Measurements from ENCODE around the gene TXN2. TPM values are rescaled to one million over a fixed set of nuclear protein-coding genes. Genes with fewer than 3 reads are reported as not detected.

TXN2 gene
- total and polyA plus RNA-seq, 2 of the 4 experiments (the other 2 are of a cell fraction): 49.6 to 166 TPM

- no peak overlapping the region for H3K56ac ChIP-seq (ENCODE audit: extremely low read depth, insufficient read depth, low read length)
- no peak overlapping the region for H3K27ac ChIP-seq (ENCODE audit: insufficient read depth, low read length)
- H4K8ac ChIP-seq (ENCODE audit: low read depth in 2 of 2, low read length in 2 of 2): no peak overlapping the region
- H3K4me2 ChIP-seq (ENCODE audit: low read depth, low read length): no peak overlapping the region
- no peaks in the 10 kb centered on the region for H3K4me1 ChIP-seq (ENCODE audit: control insufficient read depth, insufficient read depth, low read length)
- H3K36me3 ChIP-seq (ENCODE audit: control insufficient read depth, insufficient read depth, low read length): peaks cover 82% of the 10 kb centered on the region
- WGBS, 2 experiments (ENCODE audit: extremely low coverage in 2 of 2, insufficient read length in 1 of 2): 100% methylated on average over 1 of the region's 1 CpG; no CpG with 5 or more reads in 1 of the 2 experiments
- DNase-seq (no peak), ATAC-seq (ENCODE audit: low read depth) (no peak)
- H4K91ac ChIP-seq (ENCODE audit: insufficient read depth, low read depth, low read length): no peak overlapping the region
- no peak overlapping the region for H3K18ac ChIP-seq (ENCODE audit: low read depth, low read length)
- dilution Hi-C loops (cut with HindIII; ENCODE audit: low sequenced_read_pairs, unreplicated experiment): no loop called here
- no peak overlapping the region for H2BK15ac ChIP-seq (ENCODE audit: low read depth, low read length)
- no peak overlapping the region for H4K5ac ChIP-seq (ENCODE audit: low read depth, low read length)
- H3K9ac ChIP-seq (ENCODE audit: low read depth, low read length): no peak overlapping the region
- no peak overlapping the region for H3K4ac ChIP-seq (ENCODE audit: low read depth, low read length)
- intact Hi-C loops (cut with micrococcal nuclease): no loop called here
- H3K4me3 ChIP-seq (ENCODE audit: insufficient read depth, low read depth, low read length): no peak overlapping the region
- in situ Hi-C loops (cut with MboI; ENCODE audit: low sequenced_read_pairs): loop anchor here (25.0 kb wide), 1 partner anchor 1202 kb away; no protein-coding TSS in a partner anchor
- peaks cover 38% of the 10 kb centered on the region for H4K20me1 ChIP-seq (ENCODE audit: insufficient read depth, low read length)
- H3K9me1 ChIP-seq (ENCODE audit: insufficient read depth, low read length): peaks cover 3% of the 10 kb centered on the region; the same call in 1 of the 2 replicates
- H2BK120ac ChIP-seq (ENCODE audit: low read depth, low read length): no peak overlapping the region
- no peak overlapping the region for H2AFZ ChIP-seq (replicated peaks; ENCODE audit: low read length, poor library complexity)
- no peak overlapping the region for H3K14ac ChIP-seq (replicated peaks; ENCODE audit: low read depth, low read length)
- ChIA-PET CTCF (no interaction called here), POLR2A (ENCODE audit: unreplicated experiment) (no interaction called here)
- H2AK9ac ChIP-seq (replicated peaks; ENCODE audit: low read depth, low read length, poor library complexity): no peak overlapping the region
- no peak for TF ChIP-seq ELK1 (IDR thresholded peaks at IDR 0.05; ENCODE audit: borderline replicate concordance, low read depth, low read length)
- TF ChIP-seq MXI1 (IDR thresholded peaks at IDR 0.05; ENCODE audit: borderline replicate concordance, low read depth, low read length): no peak
- TF ChIP-seq CHD1 (IDR thresholded peaks at IDR 0.05; ENCODE audit: low read depth, low read length): no peak
- TF ChIP-seq NFE2L2 (IDR thresholded peaks at IDR 0.05; ENCODE audit: low read depth, low read length): no peak
- no peak for TF ChIP-seq MAZ (IDR thresholded peaks at IDR 0.05; ENCODE audit: borderline replicate concordance, low read depth, low read length)
- no peak for TF ChIP-seq RFX5 (IDR thresholded peaks at IDR 0.05; ENCODE audit: low read depth, low read length)
- no peak for TF ChIP-seq RAD21 (IDR thresholded peaks at IDR 0.05; ENCODE audit: low read length)
- TF ChIP-seq CTCF (conservative IDR thresholded peaks at IDR 0.05; ENCODE audit: low read depth, low read length): no peak
- TF ChIP-seq MAFK (IDR thresholded peaks at IDR 0.05; ENCODE audit: low read depth, low read length): no peak
- no peak for TF ChIP-seq RCOR1 (IDR thresholded peaks at IDR 0.05; ENCODE audit: insufficient replicate concordance, low read length)
- no peak for TF ChIP-seq CEBPB (IDR thresholded peaks at IDR 0.05; ENCODE audit: low read depth, low read length)
- no peak for TF ChIP-seq FOS (IDR thresholded peaks at IDR 0.05; ENCODE audit: low read depth, low read length)
- no peak for TF ChIP-seq USF2 (IDR thresholded peaks at IDR 0.05; ENCODE audit: low read depth, low read length)
- H3K9me3 ChIP-seq (ENCODE audit: control insufficient read depth, insufficient read depth, low read length): no peaks in the 10 kb centered on the region
- H2BK5ac ChIP-seq (ENCODE audit: low read depth, low read length, poor library complexity, severe bottlenecking): no peak overlapping the region
- H3K79me1 ChIP-seq (ENCODE audit: low read depth in 1 of 2, low read length in 2 of 2): peaks cover 5 to 19% of the 10 kb centered on the region in 2 experiments; a peak in 2 of 4 replicates
- no TSS peak for BruUV-seq (replicated peaks)
- H3K23ac ChIP-seq (ENCODE audit: low read depth, low read length): no peak overlapping the region
- H2BK20ac ChIP-seq (ENCODE audit: low read depth, low read length): no peak overlapping the region
- no peaks in the 10 kb centered on the region for H3K27me3 ChIP-seq (ENCODE audit: control insufficient read depth, insufficient read depth, low read length)
- no peak overlapping the region for H2AK5ac ChIP-seq (ENCODE audit: low read depth, low read length)
Measured at GRCh38 chr22:36514766-36515165, 33.3 kb upstream of the TXN2 start.

Measured in IMR-90 (cell line).